ENCODE measurements around the gene KRT6C.

GRCh38 chr12:52514471-52515318 is 41.1 kb upstream of the KRT6C start:
- TF ChIP-seq POLR2A (IDR thresholded peaks at IDR 0.05; ENCODE audit: low read depth, low read length) (no peak), TAF1 (IDR thresholded peaks at IDR 0.05; ENCODE audit: borderline replicate concordance, low read depth, low read length) (no peak), POLR2AphosphoS5 (IDR thresholded peaks at IDR 0.05; ENCODE audit: low read depth, low read length) (no peak)
